ENCODE measurements around the gene FOLR3. TPM values are rescaled to one million over a fixed set of nuclear protein-coding genes. Genes with fewer than 3 reads are reported as not detected.
"Not testable (repeated sequence)": the region's sequence is repeated elsewhere in the genome, so short reads cannot be mapped to it uniquely, and the experiment has no call there.

Gene FOLR3
- 1.1 TPM for polyA plus RNA-seq (ENCODE audit: insufficient read length)
- long read RNA-seq, donor 1, partial matches to known transcripts = 0 of 3 reads
- long read RNA-seq, donor 1, other reads (novel, unspliced or antisense) = 0 of 3 reads
- long read RNA-seq, donor 2, partial matches to known transcripts = 0 of 2 reads
- long read RNA-seq, donor 2, other reads (novel, unspliced or antisense) = 0 of 2 reads
- long read RNA-seq, donor 3, partial matches to known transcripts = 0 of 2 reads
- long read RNA-seq, donor 3, other reads (novel, unspliced or antisense) = 0 of 2 reads
- long read RNA-seq, donor 4 = 0 reads
- long read RNA-seq, donor 5, transcript FOLR3-202 (2 exons, 364 nt) = major isoform, 8 of 8 reads
- long read RNA-seq, donor 5, partial matches to known transcripts = 0 of 8 reads
- long read RNA-seq, donor 5, other reads (novel, unspliced or antisense) = 0 of 8 reads
- long read RNA-seq, donor 6, partial matches to known transcripts = 0 of 3 reads
- long read RNA-seq, donor 6, other reads (novel, unspliced or antisense) = 0 of 3 reads
- long read RNA-seq, donor 7 = 0 reads
- long read RNA-seq, donor 8 = 0 reads

DNA sequence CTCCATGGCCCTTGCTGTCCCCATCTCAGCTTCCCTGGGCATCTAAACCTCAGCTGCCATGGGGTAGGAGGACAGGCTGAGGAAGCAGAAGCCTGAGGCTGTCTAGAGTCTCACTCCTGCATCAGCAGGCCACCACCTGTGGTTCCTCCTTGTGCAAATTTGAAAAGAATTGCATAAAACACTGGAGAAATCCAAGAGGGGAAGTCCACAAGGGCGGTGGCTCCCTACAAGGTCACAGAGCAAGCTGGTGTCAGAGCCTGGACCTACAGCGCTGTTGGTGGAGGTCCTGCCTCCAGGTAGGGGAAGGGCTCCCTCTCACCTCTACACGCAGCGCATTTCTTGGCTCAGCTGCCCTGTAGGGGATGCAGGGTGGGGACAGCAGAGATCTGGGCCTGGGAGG is at the start of gene FOLR3:
Gene FOLR3 (plus strand): TSS at position 253 of the 400 bp plus-strand sequence. CDS start 228 bp downstream, outside the sequence.
- not testable (repeated sequence) for DNase-seq

- no peak for DNase-seq
Measured at GRCh38 chr11:72088076-72088808, 47.3 kb upstream of the FOLR3 start.

GRCh38 chr11:72091292-72091691 is 44.2 kb upstream of the FOLR3 start:
- peak; percentile 68 for DNase-seq

- DNase-seq = no peak
Measured at GRCh38 chr11:72098741-72099140, 36.8 kb upstream of the FOLR3 start.

GRCh38 chr11:72100009-72100408 is 35.5 kb upstream of the FOLR3 start:
- no peak for DNase-seq

DNA sequence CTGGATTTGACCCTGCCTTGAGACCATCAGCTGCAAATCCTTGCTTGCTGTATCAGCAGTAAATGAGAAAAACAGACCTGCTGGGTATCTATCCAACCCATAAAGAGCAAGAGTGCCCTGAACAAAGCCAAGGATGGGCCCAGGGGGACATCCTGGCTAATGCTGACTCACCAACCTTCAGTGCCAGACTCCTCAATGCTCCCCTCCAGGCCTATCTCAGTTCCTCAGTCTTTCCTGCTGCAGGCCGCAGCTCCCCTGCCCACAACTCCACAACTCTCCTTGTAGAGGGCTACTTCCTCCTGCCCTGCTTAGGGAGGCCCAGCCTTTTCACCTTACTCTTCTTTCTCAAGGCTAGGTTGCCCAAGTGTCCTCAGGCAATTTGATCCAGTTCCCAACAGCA is 35.1 kb upstream of the FOLR3 start:
- no peak for DNase-seq

DNA sequence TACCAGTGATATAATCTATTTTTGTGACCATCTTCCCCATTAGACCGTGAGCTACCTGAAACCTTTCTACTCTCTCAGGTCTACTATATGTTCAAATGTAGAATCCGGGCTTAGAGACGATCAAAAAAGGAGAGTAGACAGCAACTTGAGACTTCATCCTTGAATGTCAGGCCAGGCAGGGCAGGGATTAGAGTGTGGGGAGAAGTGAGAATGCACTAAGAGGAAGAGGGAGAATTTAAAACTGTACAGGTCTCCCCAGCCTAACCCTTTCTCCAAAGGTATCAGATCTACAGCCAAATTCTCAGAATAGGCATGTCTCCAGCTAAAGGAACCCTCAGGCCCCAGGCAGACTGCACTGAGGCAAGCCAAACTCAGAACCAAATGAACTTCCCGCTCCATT is 33.4 kb upstream of the FOLR3 start:
- DNase-seq = no peak

GRCh38 chr11:72102631-72102945 is 32.9 kb upstream of the FOLR3 start:
- no peak for DNase-seq

- peak; percentile 99 for DNase-seq
Measured at GRCh38 chr11:72102946-72103753, 32.4 kb upstream of the FOLR3 start, which contains the start of gene LAMTOR1. Gene LAMTOR1, minus strand, starts transcription at chr11:72103297. Its CDS starts 73 bp downstream, at chr11:72103224.

- DNase-seq = no peak
Measured at GRCh38 chr11:72103754-72104167, 31.8 kb upstream of the FOLR3 start.

GRCh38 chr11:72105888-72106287 is 29.6 kb upstream of the FOLR3 start, which contains the start of gene TOMT:
Gene TOMT, plus strand, starts transcription at chr11:72105924. Its CDS starts 28 bp downstream, at chr11:72105952.
- no peak for DNase-seq

GRCh38 chr11:72111300-72112142 is 24.0 kb upstream of the FOLR3 start:
- no peak for DNase-seq

GRCh38 chr11:72112143-72112977 is 23.2 kb upstream of the FOLR3 start, which contains the start of gene ANAPC15:
Gene ANAPC15, minus strand, starts transcription at chr11:72112695. Its CDS starts 1,419 bp downstream, at chr11:72111276.
- DNase-seq = peak; percentile 100

DNA sequence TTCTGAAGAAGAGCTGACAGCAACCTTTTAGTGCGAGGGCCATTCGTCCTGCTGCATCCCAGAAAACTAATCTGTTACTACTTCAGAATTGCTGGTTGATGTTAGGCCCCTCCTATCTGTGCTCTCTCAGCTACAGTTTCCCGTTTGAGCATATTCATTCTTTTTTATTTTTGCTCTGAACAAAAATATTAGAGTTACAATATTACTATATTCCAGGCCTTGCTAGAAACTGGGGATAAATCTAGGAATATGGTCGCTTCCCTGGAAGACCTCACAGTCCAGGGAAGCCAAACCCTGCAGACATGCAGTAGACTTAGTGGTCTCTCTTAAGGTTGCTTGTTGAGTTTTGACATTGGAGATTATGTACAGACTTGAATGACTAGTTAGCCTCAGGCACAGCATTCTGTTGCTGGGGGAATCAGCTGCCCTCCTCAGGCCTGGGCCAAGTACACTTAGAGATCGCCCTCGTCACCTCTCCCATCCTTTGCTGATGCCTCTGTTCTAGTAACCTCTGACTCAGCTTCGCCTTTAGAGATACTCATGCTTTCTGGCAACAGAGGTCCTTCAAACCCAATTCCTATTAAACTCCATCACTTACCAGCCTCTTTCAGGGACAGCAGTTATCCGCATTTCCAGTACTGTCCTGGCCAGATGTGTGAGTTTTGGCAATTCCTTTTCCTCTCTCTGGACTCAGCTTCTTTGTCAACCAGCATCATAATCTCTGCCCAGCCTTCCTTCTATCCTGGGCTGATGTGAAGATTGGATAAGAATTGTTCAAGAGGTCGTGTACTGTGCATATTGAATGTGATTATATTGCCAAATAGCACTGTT is 22.3 kb upstream of the FOLR3 start:
- DNase-seq = no peak

GRCh38 chr11:72114570-72114969 is 21.0 kb upstream of the FOLR3 start:
- DNase-seq = no peak

GRCh38 chr11:72116019-72116755 is 19.3 kb upstream of the FOLR3 start:
- DNase-seq = no peak

GRCh38 chr11:72119198-72119597 is 16.3 kb upstream of the FOLR3 start:
- DNase-seq = no peak

GRCh38 chr11:72120930-72121329 is 14.6 kb upstream of the FOLR3 start:
- DNase-seq = no peak

Measured in left kidney (tissue), 8 donors.